Gastrocnemius medialis (tissue), 4 donors: Measurements from ENCODE around the gene PHLDB2.

Experiments
- CTCF ChIP-seq, 5 experiments: fragments of 450-650 bp in 3 of 5; fragments of 200-600 bp in 2 of 5; sonication (generic) in 2 of 5; IDR thresholded peaks in 4 of 5; conservative IDR thresholded peaks in 1 of 5; 1 replicate in 4 of 5; 2 replicates in 1 of 5; pipeline ENCODE4 v1.5.1; 2016 to 2019; ENCODE audit warnings: antibody characterized with exemption in 5 of 5, mild to moderate bottlenecking in 3 of 5, moderate library complexity in 3 of 5
- POLR2A ChIP-seq, 2 donors: fragments of 450-650 bp; IDR thresholded peaks; one replicate each; pipeline ENCODE4 v1.6.1; 2017; ENCODE audit warnings: antibody characterized with exemption in 2 of 2, mild to moderate bottlenecking in 2 of 2, moderate library complexity in 2 of 2

GRCh38 chr3:111913163-111913763 lies 54.2 kb downstream of the PHLDB2 start:
- TF ChIP-seq CTCF (IDR thresholded peaks at IDR 0.05 in 4 of 5, conservative IDR thresholded peaks at IDR 0.05 in 1 of 5) (no peak), POLR2A (IDR thresholded peaks at IDR 0.05) (no peak)
